ENCODE data around the gene CEND1.

CEND1 gene

GRCh38 chr11:827146-827896 is 37.4 kb upstream of the CEND1 start:
- no peaks in the 10 kb centered on the region; the same call in 1 of the 2 replicates for H3F3A ChIP-seq (ENCODE audit: control insufficient read depth, insufficient read depth)
- H4K20me1 ChIP-seq (ENCODE audit: control insufficient read depth, insufficient read depth, low read depth, low read length): no peaks in the 10 kb centered on the region; the same call in 1 of the 2 replicates
- peak overlapping the region; percentile 75 for H3K4me3 ChIP-seq (ENCODE audit: low read length)
- H3K36me3 ChIP-seq (ENCODE audit: control insufficient read depth, low read length): peaks cover 10% of the 10 kb centered on the region
- TF ChIP-seq CTCF (IDR thresholded peaks at IDR 0.05; ENCODE audit: low read depth, low read length, poor library complexity, severe bottlenecking) (no peak), EZH2phosphoT487 (IDR thresholded peaks at IDR 0.05; ENCODE audit: borderline replicate concordance, low read length) (peak; percentile 2; the same call in 1 of the 2 replicates)
- no peak overlapping the region for H3K27ac ChIP-seq (ENCODE audit: low read depth, low read length)
- no peaks in the 10 kb centered on the region for H3K79me2 ChIP-seq (ENCODE audit: control insufficient read depth, low read length)
- peaks cover 56% of the 10 kb centered on the region for H3K27me3 ChIP-seq (ENCODE audit: control insufficient read depth, low read length)
- H3K4me2 ChIP-seq (ENCODE audit: low read length): peak overlapping the region; percentile 90
- no peaks in the 10 kb centered on the region for H3K9me2 ChIP-seq (replicated peaks; ENCODE audit: control insufficient read depth, low read length)
- peaks cover 53% of the 10 kb centered on the region for H3K4me1 ChIP-seq (ENCODE audit: control insufficient read depth, low read length)
- no peaks in the 10 kb centered on the region for H3K9me3 ChIP-seq (ENCODE audit: control insufficient read depth, insufficient read depth, low read length)

DNA sequence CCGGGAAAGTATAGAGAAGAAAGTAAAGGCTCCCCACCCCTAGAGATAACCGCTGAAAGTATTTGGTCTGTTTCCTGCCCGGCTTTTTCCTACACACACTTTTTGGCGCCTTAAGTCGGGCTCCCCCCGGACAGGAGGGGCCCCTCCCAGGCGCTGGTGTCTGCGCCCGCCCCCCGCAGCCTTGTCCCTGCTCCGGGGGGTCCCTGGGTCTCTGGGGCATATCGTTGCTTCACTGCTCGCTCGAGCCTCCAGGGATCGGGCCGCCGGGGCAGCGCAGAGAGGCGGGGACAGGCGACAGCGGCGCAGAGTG is 36.9 kb upstream of the CEND1 start:
- Histone ChIP-seq H3K4me1 (ENCODE audit: control insufficient read depth, low read length) (peaks cover 51% of the 10 kb centered on the region), H3F3A (ENCODE audit: control insufficient read depth, insufficient read depth) (no peaks in the 10 kb centered on the region; the same call in 1 of the 2 replicates), H3K36me3 (ENCODE audit: control insufficient read depth, low read length) (peaks cover 10% of the 10 kb centered on the region), H4K20me1 (ENCODE audit: control insufficient read depth, insufficient read depth, low read depth, low read length) (no peaks in the 10 kb centered on the region; the same call in 1 of the 2 replicates), H3K4me3 (ENCODE audit: low read length) (peak overlapping the region; percentile 75), H3K79me2 (ENCODE audit: control insufficient read depth, low read length) (no peaks in the 10 kb centered on the region), H3K4me2 (ENCODE audit: low read length) (peak overlapping the region; percentile 90), H3K9me3 (ENCODE audit: control insufficient read depth, insufficient read depth, low read length) (no peaks in the 10 kb centered on the region), H3K27ac (ENCODE audit: low read depth, low read length) (no peak overlapping the region), H3K27me3 (ENCODE audit: control insufficient read depth, low read length) (peaks cover 50% of the 10 kb centered on the region), H3K9me2 (replicated peaks; ENCODE audit: control insufficient read depth, low read length) (no peaks in the 10 kb centered on the region)
- TF ChIP-seq CTCF (IDR thresholded peaks at IDR 0.05; ENCODE audit: low read depth, low read length, poor library complexity, severe bottlenecking) (no peak), EZH2phosphoT487 (IDR thresholded peaks at IDR 0.05; ENCODE audit: borderline replicate concordance, low read length) (no peak; the same call in 1 of the 2 replicates)

GRCh38 chr11:826227-826621 is 36.3 kb upstream of the CEND1 start:
- Histone ChIP-seq H3K79me2 (ENCODE audit: control insufficient read depth, low read length) (peaks cover 4% of the 10 kb centered on the region), H3K4me1 (ENCODE audit: control insufficient read depth, low read length) (peaks cover 50% of the 10 kb centered on the region), H3K27ac (ENCODE audit: low read depth, low read length) (no peak overlapping the region), H3K36me3 (ENCODE audit: control insufficient read depth, low read length) (peaks cover 13% of the 10 kb centered on the region), H3K27me3 (ENCODE audit: control insufficient read depth, low read length) (peaks cover 45% of the 10 kb centered on the region), H3K9me2 (replicated peaks; ENCODE audit: control insufficient read depth, low read length) (no peaks in the 10 kb centered on the region), H3K9me3 (ENCODE audit: control insufficient read depth, insufficient read depth, low read length) (no peaks in the 10 kb centered on the region), H3K4me2 (ENCODE audit: low read length) (peak overlapping the region; percentile 90), H3K4me3 (ENCODE audit: low read length) (peak overlapping the region; percentile 75; the same call in 1 of the 2 replicates), H3F3A (ENCODE audit: control insufficient read depth, insufficient read depth) (no peaks in the 10 kb centered on the region; the same call in 1 of the 2 replicates), H4K20me1 (ENCODE audit: control insufficient read depth, insufficient read depth, low read depth, low read length) (peaks cover under 1% of the 10 kb centered on the region; the same call in 1 of the 2 replicates)
- TF ChIP-seq CTCF (IDR thresholded peaks at IDR 0.05; ENCODE audit: low read depth, low read length, poor library complexity, severe bottlenecking): no peak
- TF ChIP-seq EZH2phosphoT487 (IDR thresholded peaks at IDR 0.05; ENCODE audit: borderline replicate concordance, low read length): no peak

All from DOHH2 (cell line).